ENCODE data around the gene ANO9. TPM values are rescaled to one million over a fixed set of nuclear protein-coding genes. Genes with fewer than 3 reads are reported as not detected.

ANO9 gene
- total RNA-seq, 1 donor from 2014 or later: 1.3 TPM

- H3K27me3 ChIP-seq: peaks cover 19% of the 10 kb centered on the region
- peaks cover 4% of the 10 kb centered on the region for H3F3A ChIP-seq (ENCODE audit: low read depth)
- TF ChIP-seq EZH2phosphoT487 (IDR thresholded peaks at IDR 0.05) (no peak), CTCF (IDR thresholded peaks at IDR 0.05) (no peak), EZH2 (IDR thresholded peaks at IDR 0.05) (no peak)
- no peak overlapping the region for H3K27ac ChIP-seq
- no peaks in the 10 kb centered on the region for H4K20me1 ChIP-seq (ENCODE audit: low read depth)
- no peak overlapping the region for H3K4me2 ChIP-seq
- Mint-ChIP-seq H3K27ac (peak overlapping the region; percentile 72), H3K36me3 (no peaks in the 10 kb centered on the region), H3K27me3 (ENCODE audit: insufficient read depth, low read depth) (peaks cover 7% of the 10 kb centered on the region), H3K4me3 (peak overlapping the region; percentile 71), H3K4me1 (no peaks in the 10 kb centered on the region), H3K9me3 (no peaks in the 10 kb centered on the region)
- no peak for DNase-seq (ENCODE audit: low spot score)
- H3K9ac ChIP-seq: no peak overlapping the region
- H3K79me2 ChIP-seq (ENCODE audit: low read depth): no peaks in the 10 kb centered on the region
- no peaks in the 10 kb centered on the region for H3K36me3 ChIP-seq
- no peaks in the 10 kb centered on the region for H3K4me1 ChIP-seq
- no peak overlapping the region for H3K4me3 ChIP-seq
- H3K9me3 ChIP-seq (ENCODE audit: low read depth): no peaks in the 10 kb centered on the region
- no peak overlapping the region for H2AFZ ChIP-seq (replicated peaks)
Observed at GRCh38 chr11:405323-405953, 36.4 kb downstream of the ANO9 start.

GRCh38 chr11:404551-405264, 37.1 kb downstream of the ANO9 start:
- peaks cover 4% of the 10 kb centered on the region for H3F3A ChIP-seq (ENCODE audit: low read depth)
- Mint-ChIP-seq H3K4me3 (no peak overlapping the region), H3K27me3 (ENCODE audit: insufficient read depth, low read depth) (peaks cover 7% of the 10 kb centered on the region), H3K4me1 (no peaks in the 10 kb centered on the region), H3K27ac (no peak overlapping the region), H3K9me3 (peaks cover 2% of the 10 kb centered on the region), H3K36me3 (no peaks in the 10 kb centered on the region)
- no peak for TF ChIP-seq CTCF (IDR thresholded peaks at IDR 0.05)
- no peaks in the 10 kb centered on the region for H3K36me3 ChIP-seq
- H3K27ac ChIP-seq: no peak overlapping the region
- peaks cover 19% of the 10 kb centered on the region for H3K27me3 ChIP-seq
- no peaks in the 10 kb centered on the region for H3K79me2 ChIP-seq (ENCODE audit: low read depth)
- DNase-seq (ENCODE audit: low spot score): no peak
- H3K4me3 ChIP-seq: no peak overlapping the region
- H4K20me1 ChIP-seq (ENCODE audit: low read depth): no peaks in the 10 kb centered on the region
- H2AFZ ChIP-seq (replicated peaks): no peak overlapping the region
- no peaks in the 10 kb centered on the region for H3K9me3 ChIP-seq (ENCODE audit: low read depth)
- no peak overlapping the region for H3K9ac ChIP-seq
- H3K4me1 ChIP-seq: no peaks in the 10 kb centered on the region
- H3K4me2 ChIP-seq: no peak overlapping the region

GRCh38 chr11:403761-404431, 37.9 kb downstream of the ANO9 start:
- H2AFZ ChIP-seq (replicated peaks): no peak overlapping the region
- peaks cover 4% of the 10 kb centered on the region for H3F3A ChIP-seq (ENCODE audit: low read depth)
- H3K9me3 Mint-ChIP-seq: peaks cover 6% of the 10 kb centered on the region
- H3K4me3 ChIP-seq: no peak overlapping the region
- no peaks in the 10 kb centered on the region for H3K36me3 Mint-ChIP-seq
- no peaks in the 10 kb centered on the region for H3K4me1 ChIP-seq
- no peak for TF ChIP-seq EZH2 (IDR thresholded peaks at IDR 0.05)
- no peak for TF ChIP-seq EZH2phosphoT487 (IDR thresholded peaks at IDR 0.05)
- TF ChIP-seq CTCF (IDR thresholded peaks at IDR 0.05): no peak
- H4K20me1 ChIP-seq (ENCODE audit: low read depth): no peaks in the 10 kb centered on the region
- H3K27ac ChIP-seq: no peak overlapping the region
- H3K4me1 Mint-ChIP-seq: no peaks in the 10 kb centered on the region
- no peak for DNase-seq (ENCODE audit: low spot score)
- H3K36me3 ChIP-seq: no peaks in the 10 kb centered on the region
- H3K27me3 Mint-ChIP-seq (ENCODE audit: insufficient read depth, low read depth): peaks cover 7% of the 10 kb centered on the region
- H3K27me3 ChIP-seq: peaks cover 19% of the 10 kb centered on the region
- no peak overlapping the region for H3K9ac ChIP-seq
- no peak overlapping the region for H3K4me2 ChIP-seq
- no peak overlapping the region for H3K27ac Mint-ChIP-seq
- H3K79me2 ChIP-seq (ENCODE audit: low read depth): no peaks in the 10 kb centered on the region
- no peaks in the 10 kb centered on the region for H3K9me3 ChIP-seq (ENCODE audit: low read depth)
- no peak overlapping the region for H3K4me3 Mint-ChIP-seq
